Endodermal cell (in vitro differentiated cells): Measurements from ENCODE around the gene INHBE. TPM values are rescaled to one million over a fixed set of nuclear protein-coding genes. Genes with fewer than 3 reads are reported as not detected.

Source experiments
- DNase-seq: peaks from one replicate; pipeline ENCODE4 v3.0.0-alpha.2; 2017
- H3K27ac ChIP-seq: 2 replicates; pipeline ENCODE4 v1.5.1; 2013; ENCODE audit warnings: mild to moderate bottlenecking, low read depth, low read length, moderate library complexity
- H3K27me3 ChIP-seq: 2 replicates; pipeline ENCODE4 v1.6.1; 2013; ENCODE audit warnings: mild to moderate bottlenecking, low read length, moderate library complexity; ENCODE audit not compliant: insufficient read depth, control insufficient read depth, poor library complexity, severe bottlenecking
- H3K36me3 ChIP-seq: 2 replicates; pipeline ENCODE4 v1.7.0; 2013; ENCODE audit warnings: mild to moderate bottlenecking, low read length, moderate library complexity; ENCODE audit not compliant: control insufficient read depth, insufficient read depth
- H3K4me1 ChIP-seq: one replicate; pipeline ENCODE4 v1.7.0; 2013; ENCODE audit warnings: low read length; ENCODE audit not compliant: control insufficient read depth, insufficient read depth
- H3K4me3 ChIP-seq: 2 replicates; pipeline ENCODE4 v1.5.1; 2013; ENCODE audit warnings: mild to moderate bottlenecking, low read length, moderate library complexity
- H3K9ac ChIP-seq: 2 replicates; pipeline ENCODE4 v1.6.1; 2013; ENCODE audit warnings: mild to moderate bottlenecking, low read length, moderate library complexity; ENCODE audit not compliant: poor library complexity, severe bottlenecking; ENCODE audit errors: extremely low read depth
- H3K9me3 ChIP-seq: 2 replicates; pipeline ENCODE4 v1.6.1; 2013; ENCODE audit warnings: mild to moderate bottlenecking, low read length, moderate library complexity; ENCODE audit not compliant: control insufficient read depth
- H3K27ac Mint-ChIP-seq: 2 replicates; pipeline ENCODE4 v1.8.0; 2020; ENCODE audit warnings: mixed read lengths
- H3K27me3 Mint-ChIP-seq: 2 replicates; pipeline ENCODE4 v1.8.0; 2021; ENCODE audit warnings: mild to moderate bottlenecking, mixed read lengths; ENCODE audit not compliant: insufficient read depth
- H3K36me3 Mint-ChIP-seq: 2 replicates; pipeline ENCODE4 v1.8.0; 2020; ENCODE audit warnings: low read depth, mixed read lengths
- H3K4me1 Mint-ChIP-seq: 2 replicates; pipeline ENCODE4 v1.8.0; 2020; ENCODE audit warnings: mixed read lengths
- H3K4me3 Mint-ChIP-seq: 2 replicates; pipeline ENCODE4 v1.8.0; 2020; ENCODE audit warnings: mild to moderate bottlenecking, moderate library complexity, mixed read lengths
- H3K9me3 Mint-ChIP-seq: 2 replicates; pipeline ENCODE4 v1.8.0; 2020; ENCODE audit warnings: mild to moderate bottlenecking, mixed read lengths
- WGBS, 2 experiments: methylation state at CpG; one replicate each; pipeline versions ENCODE4 v1.1.5 to v1.1.7; 2013; ENCODE audit warnings: missing lambda C conversion rate in 2 of 2, mixed read lengths in 1 of 2; ENCODE audit not compliant: insufficient coverage in 1 of 2, insufficient read length in 1 of 2; 5-methylcytosine and 5-hydroxymethylcytosine counted together
- total RNA-seq, 2 donors: library from RNA; stranded (reverse); fragmentation: NEBNext Ultra II Directional in 1 of 2; extraction: Animal tissue kit (Norgen Biotek cat#: 25700) in 1 of 2; gene quantifications; 2 replicates in 1 of 2; 3 replicates in 1 of 2; pipeline ENCODE4 v1.2.1, GENCODE V29; 2021
- TF ChIP-seq, protein P1 (sequence below): fragments of 200-600 bp; sonication (generic); conservative IDR thresholded peaks from 2 replicates; pipeline ENCODE4 v1.5.0; 2021; ENCODE audit warnings: antibody characterized with exemption, mild to moderate bottlenecking

Gene INHBE
- total RNA-seq, 2 donors from 2014 or later: 0.24 to 0.29 TPM

DNA sequence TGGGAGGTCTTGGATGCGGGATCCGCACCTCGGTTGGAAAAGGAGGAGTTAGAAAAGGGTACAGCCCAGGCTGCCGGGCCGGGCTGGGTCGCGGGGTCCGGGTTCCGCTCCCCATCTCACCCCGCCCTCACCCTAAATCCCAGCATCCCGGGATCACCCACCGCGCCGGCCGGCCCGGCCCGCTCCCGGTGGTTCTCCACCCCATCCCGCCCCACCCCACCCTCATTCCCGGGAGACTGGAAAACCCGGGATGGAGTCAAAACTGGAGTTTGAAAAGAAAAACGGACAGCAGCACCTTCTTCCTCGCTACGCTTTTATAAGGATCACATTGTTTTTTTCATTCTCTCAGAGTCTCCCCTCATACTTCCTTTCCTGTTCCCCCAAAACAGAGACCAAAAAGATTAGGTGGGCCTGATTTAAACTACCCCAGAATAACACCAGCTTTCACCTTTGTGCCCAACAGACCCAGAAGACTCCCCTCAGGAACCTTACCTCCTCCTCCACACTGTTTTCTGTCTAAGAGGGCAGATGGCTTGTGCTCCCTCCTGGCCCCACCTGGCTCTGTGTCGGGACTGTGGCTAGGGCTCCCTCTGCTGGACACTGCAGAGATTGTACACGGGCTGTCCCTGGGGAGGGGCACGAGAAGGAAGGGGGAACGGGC lies 7.3 kb downstream of the INHBE start:
- peak overlapping the region; percentile 83 for H3K4me3 Mint-ChIP-seq
- no peaks in the 10 kb centered on the region for H3K36me3 Mint-ChIP-seq
- peak; percentile 100 for DNase-seq
- TF ChIP-seq, protein P1, sequence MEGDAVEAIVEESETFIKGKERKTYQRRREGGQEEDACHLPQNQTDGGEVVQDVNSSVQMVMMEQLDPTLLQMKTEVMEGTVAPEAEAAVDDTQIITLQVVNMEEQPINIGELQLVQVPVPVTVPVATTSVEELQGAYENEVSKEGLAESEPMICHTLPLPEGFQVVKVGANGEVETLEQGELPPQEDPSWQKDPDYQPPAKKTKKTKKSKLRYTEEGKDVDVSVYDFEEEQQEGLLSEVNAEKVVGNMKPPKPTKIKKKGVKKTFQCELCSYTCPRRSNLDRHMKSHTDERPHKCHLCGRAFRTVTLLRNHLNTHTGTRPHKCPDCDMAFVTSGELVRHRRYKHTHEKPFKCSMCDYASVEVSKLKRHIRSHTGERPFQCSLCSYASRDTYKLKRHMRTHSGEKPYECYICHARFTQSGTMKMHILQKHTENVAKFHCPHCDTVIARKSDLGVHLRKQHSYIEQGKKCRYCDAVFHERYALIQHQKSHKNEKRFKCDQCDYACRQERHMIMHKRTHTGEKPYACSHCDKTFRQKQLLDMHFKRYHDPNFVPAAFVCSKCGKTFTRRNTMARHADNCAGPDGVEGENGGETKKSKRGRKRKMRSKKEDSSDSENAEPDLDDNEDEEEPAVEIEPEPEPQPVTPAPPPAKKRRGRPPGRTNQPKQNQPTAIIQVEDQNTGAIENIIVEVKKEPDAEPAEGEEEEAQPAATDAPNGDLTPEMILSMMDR: peak; percentile 94
- WGBS, 2 experiments: 1 to 4% methylated on average over 7 to 28 of the region's 28 CpGs
- H3K9me3 Mint-ChIP-seq: no peaks in the 10 kb centered on the region
- H3K9ac ChIP-seq: no peak overlapping the region
- H3K4me1 ChIP-seq: no peaks in the 10 kb centered on the region
- H3K4me3 ChIP-seq: peak overlapping the region; percentile 87
- peaks cover 42% of the 10 kb centered on the region for H3K27me3 Mint-ChIP-seq
- H3K27me3 ChIP-seq: peaks cover 35% of the 10 kb centered on the region
- H3K36me3 ChIP-seq: no peaks in the 10 kb centered on the region
- peak overlapping the region; percentile 55 for H3K27ac ChIP-seq
- peak overlapping the region; percentile 81 for H3K27ac Mint-ChIP-seq
- peaks cover 16% of the 10 kb centered on the region for H3K4me1 Mint-ChIP-seq
- no peaks in the 10 kb centered on the region for H3K9me3 ChIP-seq

DNA sequence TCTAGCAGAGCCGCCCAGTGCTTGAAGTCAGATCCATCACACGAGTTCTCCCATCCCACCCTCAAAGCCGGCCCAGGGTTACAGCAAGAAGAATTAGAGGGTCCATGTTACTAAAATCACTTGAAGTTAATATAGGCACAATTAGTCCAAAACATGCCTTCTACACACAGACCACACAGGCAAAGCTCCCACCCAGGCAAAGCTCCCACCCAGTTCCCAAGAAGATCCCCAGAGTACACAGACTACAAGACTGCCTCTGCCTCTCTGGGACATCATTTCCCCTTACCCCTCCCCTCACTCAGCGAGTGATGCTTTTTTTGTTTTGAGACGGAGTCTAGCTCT lies 7.8 kb downstream of the INHBE start:
- Mint-ChIP-seq H3K9me3 (no peaks in the 10 kb centered on the region), H3K4me1 (peaks cover 16% of the 10 kb centered on the region), H3K36me3 (no peaks in the 10 kb centered on the region), H3K27ac (no peak overlapping the region), H3K27me3 (peaks cover 47% of the 10 kb centered on the region), H3K4me3 (peak overlapping the region; percentile 83)
- no peaks in the 10 kb centered on the region for H3K4me1 ChIP-seq
- no peak for DNase-seq
- TF ChIP-seq, protein P1: no peak
- peaks cover 35% of the 10 kb centered on the region for H3K27me3 ChIP-seq
- no peak overlapping the region for H3K9ac ChIP-seq
- H3K27ac ChIP-seq: no peak overlapping the region
- H3K4me3 ChIP-seq: no peak overlapping the region
- no peaks in the 10 kb centered on the region for H3K36me3 ChIP-seq
- H3K9me3 ChIP-seq: no peaks in the 10 kb centered on the region
- 30 to 57% methylated on average over 4 to 5 of the region's 5 CpGs for WGBS, 2 experiments

DNA sequence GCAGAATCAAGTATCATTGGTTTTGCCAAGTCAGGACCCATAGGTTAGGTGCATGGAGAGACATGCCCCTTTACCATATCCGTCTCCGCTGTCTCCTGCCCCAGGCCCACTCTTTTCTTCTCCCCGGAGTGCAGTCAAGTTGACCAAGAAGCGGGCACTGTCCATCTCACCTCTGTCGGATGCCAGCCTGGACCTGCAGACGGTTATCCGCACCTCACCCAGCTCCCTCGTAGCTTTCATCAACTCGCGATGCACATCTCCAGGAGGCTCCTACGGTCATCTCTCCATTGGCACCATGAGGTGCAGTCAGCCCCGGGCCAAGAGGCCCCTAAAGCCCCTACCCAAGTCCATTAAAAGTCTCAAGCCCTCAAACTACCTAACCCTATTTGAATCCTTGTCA lies 9.5 kb downstream of the INHBE start:
- TF ChIP-seq, protein P1: no peak
- Histone ChIP-seq H3K9me3 (no peaks in the 10 kb centered on the region), H3K4me3 (no peak overlapping the region), H3K36me3 (no peaks in the 10 kb centered on the region), H3K27ac (no peak overlapping the region), H3K4me1 (no peaks in the 10 kb centered on the region), H3K27me3 (peaks cover 35% of the 10 kb centered on the region), H3K9ac (no peak overlapping the region)
- Mint-ChIP-seq H3K27ac (no peak overlapping the region), H3K36me3 (no peaks in the 10 kb centered on the region), H3K27me3 (peaks cover 50% of the 10 kb centered on the region), H3K9me3 (no peaks in the 10 kb centered on the region), H3K4me3 (no peak overlapping the region), H3K4me1 (peaks cover 13% of the 10 kb centered on the region)
- 94 to 96% methylated on average over 12 of the region's 12 CpGs for WGBS, 2 experiments
- DNase-seq: no peak
